ENCODE data around the gene ENPP7.

GRCh38 chr17:79791735-79792161 lies 61.0 kb downstream of the ENPP7 start:
- TF ChIP-seq CTCF (IDR thresholded peaks at IDR 0.05; ENCODE audit: insufficient read depth, low read length, poor library complexity, severe bottlenecking) (no peak), EZH2phosphoT487 (conservative IDR thresholded peaks at IDR 0.05; ENCODE audit: low read length) (no peak)
